ENCODE data around the gene EME2.

EME2 gene

DNA sequence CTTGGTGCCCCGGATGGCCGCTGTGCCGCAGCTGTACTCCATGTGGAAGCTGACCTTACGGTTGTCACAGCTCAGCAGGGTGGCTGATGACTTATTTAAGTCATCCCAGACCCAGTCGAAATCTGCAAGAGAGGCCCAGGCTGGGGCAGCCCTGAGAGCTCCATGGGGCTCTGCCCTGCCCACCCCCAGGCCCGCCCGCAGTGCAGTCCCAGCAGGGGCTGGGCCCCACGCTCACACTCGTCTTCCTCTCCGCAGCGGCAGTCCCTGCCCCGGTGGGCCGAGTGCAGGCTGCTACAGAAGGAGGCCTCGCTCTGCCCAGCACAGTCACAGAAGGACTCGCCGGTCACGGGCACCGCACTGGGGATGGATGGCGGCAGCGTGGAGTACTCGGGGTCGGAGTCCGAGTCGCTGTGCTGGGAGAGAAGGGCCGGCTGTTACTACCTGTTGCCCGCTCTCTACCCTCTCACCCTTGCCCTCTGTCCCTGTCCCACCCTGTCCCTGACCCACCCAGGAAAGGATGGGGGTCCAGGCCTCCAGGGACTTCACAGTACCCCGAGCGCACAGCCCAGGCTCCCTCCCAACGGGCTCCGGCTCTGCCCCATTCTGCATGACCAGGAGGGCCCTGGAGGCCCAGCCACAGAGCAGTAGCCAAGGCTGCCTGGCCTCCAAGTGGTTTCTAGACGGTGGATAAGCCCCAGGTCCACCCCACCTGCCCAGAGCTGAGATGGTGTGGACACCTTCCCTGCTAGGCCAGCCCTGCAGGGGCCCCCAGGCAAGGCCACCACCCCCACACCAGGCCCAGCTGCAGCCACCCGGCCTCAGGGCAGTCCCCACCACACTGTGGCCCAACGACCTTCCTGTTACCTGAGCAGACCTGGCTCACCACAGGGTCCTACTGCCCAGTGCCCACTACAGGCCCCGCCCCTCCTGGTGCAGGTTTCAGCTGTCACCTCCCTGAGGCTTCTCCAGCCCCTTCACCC lies 5.9 kb downstream of the EME2 start:
- DNase-seq (ENCODE audit: low read depth), result no peak

DNA sequence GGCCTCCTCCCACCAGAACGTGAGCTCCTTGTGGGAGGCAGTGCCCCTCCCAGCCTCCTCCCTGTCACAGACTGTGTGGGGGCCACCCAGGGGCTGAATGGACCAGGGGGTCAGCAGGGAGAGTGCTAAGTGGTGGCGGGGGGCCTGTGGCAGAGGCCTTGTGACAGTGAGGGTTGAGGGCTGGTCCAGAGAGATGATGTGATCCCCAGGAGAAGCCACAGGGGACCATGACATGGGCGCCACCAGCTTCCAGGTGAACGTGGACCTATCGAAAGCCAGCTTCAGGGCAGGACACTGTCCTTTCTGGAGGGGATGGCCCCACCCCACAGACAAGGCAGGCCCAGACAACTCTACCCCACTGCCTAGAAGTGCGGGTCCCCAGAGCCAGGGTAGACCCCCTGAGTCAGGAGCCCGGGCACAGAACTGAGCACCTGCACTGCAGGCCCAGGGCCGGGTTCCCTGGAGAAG lies 6.7 kb downstream of the EME2 start:
- no peak for DNase-seq (ENCODE audit: low read depth)

- no peak for DNase-seq (ENCODE audit: low read depth)
Observed at GRCh38 chr16:1779741-1780676, 7.4 kb downstream of the EME2 start.

- DNase-seq (ENCODE audit: low read depth), result no peak
Observed at GRCh38 chr16:1780677-1781072, 8.1 kb downstream of the EME2 start.

GRCh38 chr16:1781254-1781653 lies 8.6 kb downstream of the EME2 start:
- DNase-seq (ENCODE audit: low read depth), result no peak

- no peak for DNase-seq (ENCODE audit: low read depth)
Observed at GRCh38 chr16:1781758-1782407, 9.3 kb downstream of the EME2 start.

DNA sequence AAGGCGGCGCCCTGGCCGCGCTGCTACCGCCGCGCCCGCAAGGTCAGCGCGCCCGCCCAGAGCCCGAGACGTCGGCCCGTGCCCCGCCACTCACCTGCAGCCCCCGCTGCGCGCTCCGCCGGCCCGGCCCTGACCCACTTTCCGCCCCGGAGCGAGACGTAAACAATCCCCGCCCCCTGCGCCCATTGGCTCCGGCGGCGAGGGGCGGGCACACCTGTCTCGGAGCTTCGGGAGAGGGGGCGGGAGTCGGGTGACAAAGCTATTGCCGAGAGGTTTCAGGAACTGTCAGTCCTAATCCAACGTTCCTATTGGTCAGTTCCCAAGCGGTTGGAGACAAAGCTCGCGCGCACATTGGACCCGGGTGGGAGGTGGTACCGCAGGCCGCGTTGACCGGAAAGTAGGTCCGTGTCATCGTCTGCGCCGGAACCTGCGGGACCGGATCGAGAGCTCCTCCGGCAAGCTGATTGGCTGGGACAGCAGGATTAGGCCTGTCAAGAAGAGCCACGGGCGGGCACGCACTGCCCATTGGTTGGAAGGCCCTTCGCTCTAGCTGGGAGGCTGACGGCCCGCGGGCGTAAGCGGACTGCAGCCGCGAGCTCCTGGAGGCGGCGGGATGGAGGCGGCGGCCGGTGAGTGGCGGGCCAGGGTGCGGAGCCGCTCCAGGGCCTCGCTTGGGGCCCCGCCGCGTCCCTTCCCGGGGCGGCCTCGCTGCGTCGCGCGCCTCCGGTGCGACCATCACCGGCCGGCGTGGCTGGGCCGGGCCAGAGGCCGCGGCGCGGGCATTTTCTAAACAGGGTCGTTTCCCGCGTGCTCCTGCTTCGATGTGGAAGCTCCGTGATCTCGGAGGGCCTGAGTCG lies 10.0 kb downstream of the EME2 start, which contains the start of the genes NUBP2 and SPSB3:
NUBP2 (plus strand) TSS at position 553 of the 857 bp plus-strand sequence; CDS start at position 614, 61 bp downstream.
SPSB3 (minus strand) TSS at position 164 of the 857 bp plus-strand sequence. CDS start 1,088 bp downstream, outside the sequence.
- DNase-seq (ENCODE audit: low read depth), result peak; percentile 97

- no peak for DNase-seq (ENCODE audit: low read depth)
Observed at GRCh38 chr16:1784977-1785845, 12.6 kb downstream of the EME2 start.

GRCh38 chr16:1785846-1786170 lies 13.2 kb downstream of the EME2 start:
- no peak for DNase-seq (ENCODE audit: low read depth)

GRCh38 chr16:1786242-1787055 lies 13.8 kb downstream of the EME2 start:
- DNase-seq (ENCODE audit: low read depth), result no peak

DNA sequence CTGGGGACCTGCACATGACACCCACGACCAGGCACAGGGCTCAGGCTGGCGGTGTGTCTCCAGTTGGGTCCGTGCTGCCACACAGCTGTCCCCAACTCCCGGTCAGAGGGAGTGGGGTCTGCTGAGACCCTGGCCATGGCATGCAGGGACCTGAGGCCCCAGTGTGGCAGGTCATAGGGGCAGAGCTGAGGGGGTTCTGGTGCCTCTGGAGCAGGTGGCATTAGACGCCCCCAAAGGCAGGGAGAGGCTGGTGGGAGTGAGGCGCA lies 14.4 kb downstream of the EME2 start:
- no peak for DNase-seq (ENCODE audit: low read depth)

- no peak for DNase-seq (ENCODE audit: low read depth)
Observed at GRCh38 chr16:1787322-1788094, 14.9 kb downstream of the EME2 start.

DNA sequence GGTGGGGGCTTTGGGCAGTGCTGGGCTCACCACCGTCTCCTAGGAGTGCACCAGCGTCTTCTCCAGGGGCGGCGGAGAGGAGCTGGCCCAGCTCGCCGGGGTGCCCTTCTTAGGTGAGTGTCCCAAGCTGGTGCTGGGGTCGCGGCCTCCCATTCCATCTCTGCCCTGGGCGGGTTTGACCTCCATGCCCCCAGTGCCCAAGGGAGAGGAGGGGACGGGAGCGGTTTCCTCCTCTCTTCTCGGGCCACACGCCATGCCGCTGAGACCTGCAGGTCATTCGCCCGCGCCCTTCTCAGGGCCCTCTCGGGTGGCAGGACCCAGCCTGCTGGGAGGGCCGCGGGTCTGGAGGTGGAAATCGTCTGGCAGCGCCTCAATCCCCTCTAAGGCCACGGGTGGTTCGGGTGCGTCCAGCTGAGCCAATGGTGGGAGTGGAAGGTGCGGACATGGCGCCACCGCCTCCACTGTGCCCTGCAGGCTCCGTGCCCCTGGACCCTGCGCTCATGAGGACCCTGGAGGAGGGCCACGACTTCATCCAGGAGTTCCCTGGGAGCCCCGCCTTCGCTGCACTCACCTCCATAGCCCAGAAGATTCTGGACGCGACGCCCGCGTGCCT lies 15.6 kb downstream of the EME2 start:
- no peak for DNase-seq (ENCODE audit: low read depth)

- DNase-seq (ENCODE audit: low read depth), result no peak
Observed at GRCh38 chr16:1788708-1789100, 16.1 kb downstream of the EME2 start.

DNA sequence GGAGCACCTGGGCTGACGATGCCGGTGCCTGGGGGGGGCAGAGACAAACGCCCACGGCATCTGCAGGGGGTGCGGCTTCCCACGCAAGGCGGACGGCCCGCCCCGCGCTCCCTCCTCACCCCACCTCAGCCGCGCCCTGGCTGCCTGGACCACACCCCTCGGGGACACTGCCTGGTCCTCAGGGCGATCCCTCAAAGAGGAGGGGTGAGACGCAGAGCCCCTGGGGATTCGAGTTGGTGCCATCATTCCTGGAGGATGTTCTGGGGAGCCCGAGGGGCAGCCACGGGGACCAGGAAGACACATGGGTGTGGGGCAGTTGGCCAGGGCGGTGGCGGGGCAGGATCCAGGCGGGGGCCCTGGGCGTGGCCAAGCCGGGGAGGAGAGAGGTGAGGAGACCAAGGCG lies 17.0 kb downstream of the EME2 start:
- no peak for DNase-seq (ENCODE audit: low read depth)

GRCh38 chr16:1790261-1790610 lies 17.6 kb downstream of the EME2 start:
- DNase-seq (ENCODE audit: low read depth), result no peak

DNA sequence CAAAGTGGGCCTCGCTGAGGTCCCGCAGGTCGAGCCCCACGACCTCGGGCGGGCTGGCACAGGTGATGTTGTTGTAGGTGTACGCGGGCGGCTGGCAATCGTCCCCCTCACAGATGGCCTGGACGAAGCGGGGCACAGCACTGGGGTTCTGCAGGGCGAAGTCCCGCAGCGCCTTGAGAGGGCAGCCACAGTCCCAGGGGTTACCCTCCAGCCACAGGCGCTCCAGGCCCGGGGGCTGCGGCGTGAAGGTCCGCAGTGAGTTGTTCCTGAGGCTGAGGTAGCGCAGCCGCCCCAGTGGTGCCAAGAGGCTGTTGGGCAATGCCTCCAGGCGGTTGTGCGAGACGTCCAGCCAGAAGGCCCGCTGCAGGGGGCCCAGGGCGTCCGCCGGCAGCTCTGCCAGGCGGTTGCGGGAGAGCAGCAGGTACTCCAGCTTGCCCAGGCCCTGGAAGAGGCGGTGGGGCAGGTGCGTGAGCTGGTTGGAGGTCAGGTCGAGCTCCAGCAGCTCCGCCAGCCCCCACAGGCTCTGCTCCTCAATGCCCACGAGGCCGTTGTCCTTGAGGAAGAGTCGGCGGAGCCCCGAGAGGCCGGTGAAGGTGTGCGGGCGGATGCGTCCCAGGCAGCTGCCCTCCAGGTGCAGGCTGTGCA lies 18.1 kb downstream of the EME2 start:
- no peak for DNase-seq (ENCODE audit: low read depth)
